ENCODE measurements around the gene SIL1. TPM values are rescaled to one million over a fixed set of nuclear protein-coding genes. Genes with fewer than 3 reads are reported as not detected.

The SIL1 gene
- total and polyA plus RNA-seq, 2 donors (not counting 1 experiment from before 2014, with no cell fraction given) = 66.4 to 85.5 TPM

GRCh38 chr5:139131465-139131864 lies 66.7 kb downstream of the SIL1 start:
- Histone ChIP-seq H3K27ac (ENCODE audit: insufficient read depth, low read length) (peak overlapping the region; percentile 29), H3K4me2 (ENCODE audit: extremely low read depth, insufficient read depth, low read length) (peak overlapping the region; percentile 93), H3K9ac (ENCODE audit: insufficient read depth, low read length) (no peak overlapping the region), H3K9me3 (ENCODE audit: control insufficient read depth, insufficient read depth, low read depth, low read length) (no peaks in the 10 kb centered on the region), H2AFZ (ENCODE audit: low read length) (peak overlapping the region; percentile 84), H3K4me3 (replicated peaks in 1 of 4; ENCODE audit: control extremely low read depth in 1 of 4, insufficient read depth in 1 of 4, low read depth in 3 of 4, low read length in 4 of 4) (peak overlapping the region in 2 of 4 experiments; percentile 16 to 39), H3K4me1 (ENCODE audit: control insufficient read depth, extremely low read depth, insufficient read depth, low read length) (peaks cover 9% of the 10 kb centered on the region), H3K36me3 (ENCODE audit: control insufficient read depth, insufficient read depth, low read length) (no peaks in the 10 kb centered on the region), H4K20me1 (ENCODE audit: control insufficient read depth, extremely low read depth, insufficient read depth, low read length) (no peaks in the 10 kb centered on the region), H3K27me3 (ENCODE audit: control insufficient read depth, insufficient read depth, low read length) (no peaks in the 10 kb centered on the region), H3K79me2 (ENCODE audit: control insufficient read depth, insufficient read depth, low read length) (no peaks in the 10 kb centered on the region)
- peak; percentile 62 to 74 for DNase-seq (ENCODE audit: low read depth in 2 of 2)
- TF ChIP-seq EZH2 (IDR thresholded peaks at IDR 0.05; ENCODE audit: low read length, missing control alignments) = no peak
- TF ChIP-seq CTCF (conservative IDR thresholded peaks at IDR 0.05 in 1 of 2, IDR thresholded peaks at IDR 0.05 in 1 of 2; ENCODE audit: low read depth in 1 of 2, low read length in 2 of 2) = no peak

- Histone ChIP-seq H3K4me2 (ENCODE audit: extremely low read depth, insufficient read depth, low read length) (peak overlapping the region; percentile 93), H3K27ac (ENCODE audit: insufficient read depth, low read length) (peak overlapping the region; percentile 25), H2AFZ (ENCODE audit: low read length) (peak overlapping the region; percentile 59)
Measured at GRCh38 chr5:139131062-139131461, 67.1 kb downstream of the SIL1 start.

GRCh38 chr5:139130214-139130613 lies 68.0 kb downstream of the SIL1 start:
- Histone ChIP-seq H3K36me3 (ENCODE audit: control insufficient read depth, insufficient read depth, low read length) (peaks cover 2% of the 10 kb centered on the region), H3K79me2 (ENCODE audit: control insufficient read depth, insufficient read depth, low read length) (no peaks in the 10 kb centered on the region), H3K27me3 (ENCODE audit: control insufficient read depth, insufficient read depth, low read length) (no peaks in the 10 kb centered on the region), H3K4me1 (ENCODE audit: control insufficient read depth, extremely low read depth, insufficient read depth, low read length) (peaks cover 9% of the 10 kb centered on the region), H3K9me3 (ENCODE audit: control insufficient read depth, insufficient read depth, low read depth, low read length) (no peaks in the 10 kb centered on the region), H3K9ac (ENCODE audit: insufficient read depth, low read length) (no peak overlapping the region), H3K4me2 (ENCODE audit: extremely low read depth, insufficient read depth, low read length) (no peak overlapping the region), H3K27ac (ENCODE audit: insufficient read depth, low read length) (no peak overlapping the region), H4K20me1 (ENCODE audit: control insufficient read depth, extremely low read depth, insufficient read depth, low read length) (no peaks in the 10 kb centered on the region), H3K4me3 (replicated peaks in 1 of 4; ENCODE audit: control extremely low read depth in 1 of 4, insufficient read depth in 1 of 4, low read depth in 3 of 4, low read length in 4 of 4) (no peak overlapping the region), H2AFZ (ENCODE audit: low read length) (no peak overlapping the region)
- no peak for DNase-seq (ENCODE audit: low read depth in 2 of 2)
- TF ChIP-seq CTCF (conservative IDR thresholded peaks at IDR 0.05 in 1 of 2, IDR thresholded peaks at IDR 0.05 in 1 of 2; ENCODE audit: low read depth in 1 of 2, low read length in 2 of 2) = no peak
- TF ChIP-seq EZH2 (IDR thresholded peaks at IDR 0.05; ENCODE audit: low read length, missing control alignments) = no peak

More at GRCh38 chr5:139131062-139131461, 67.1 kb downstream of the SIL1 start:
- H3K4me3 ChIP-seq (replicated peaks in 1 of 4; ENCODE audit: control extremely low read depth in 1 of 4, insufficient read depth in 1 of 4, low read depth in 3 of 4, low read length in 4 of 4) = peak overlapping the region in 2 of 4 experiments; percentile 16 to 39
- no peaks in the 10 kb centered on the region for H3K9me3 ChIP-seq (ENCODE audit: control insufficient read depth, insufficient read depth, low read depth, low read length)
- H4K20me1 ChIP-seq (ENCODE audit: control insufficient read depth, extremely low read depth, insufficient read depth, low read length) = no peaks in the 10 kb centered on the region
- no peak for DNase-seq (ENCODE audit: low read depth in 2 of 2)
- H3K36me3 ChIP-seq (ENCODE audit: control insufficient read depth, insufficient read depth, low read length) = no peaks in the 10 kb centered on the region
- no peaks in the 10 kb centered on the region for H3K27me3 ChIP-seq (ENCODE audit: control insufficient read depth, insufficient read depth, low read length)
- H3K4me1 ChIP-seq (ENCODE audit: control insufficient read depth, extremely low read depth, insufficient read depth, low read length) = peaks cover 9% of the 10 kb centered on the region
- TF ChIP-seq EZH2 (IDR thresholded peaks at IDR 0.05; ENCODE audit: low read length, missing control alignments) (no peak), CTCF (conservative IDR thresholded peaks at IDR 0.05 in 1 of 2, IDR thresholded peaks at IDR 0.05 in 1 of 2; ENCODE audit: low read depth in 1 of 2, low read length in 2 of 2) (no peak)
- no peak overlapping the region for H3K9ac ChIP-seq (ENCODE audit: insufficient read depth, low read length)
- H3K79me2 ChIP-seq (ENCODE audit: control insufficient read depth, insufficient read depth, low read length) = no peaks in the 10 kb centered on the region

Data from fibroblast of lung (primary cell).